IMR-90 (cell line): ENCODE measurements around the gene DNPH1. TPM values are rescaled to one million over a fixed set of nuclear protein-coding genes. Genes with fewer than 3 reads are reported as not detected.

Experiments
- ATAC-seq: fragments of 200-7000 bp; cut with Tn5 transposase; 2 replicates; pipeline ENCODE4 v1.9.1; 2020; ENCODE audit warnings: low read depth, mild to moderate bottlenecking, moderate library complexity
- BruUV-seq: library from RNA; stranded (reverse); fragments of 400-500 nt; replicated peaks from 2 replicates; lab custom pipeline; 2021; lab: Mats Ljungman, UMichigan
- CTCF ChIA-PET: fragments of 300-600 bp; formaldehyde crosslinking; extraction: SDS; loops from one replicate; lab custom pipeline; 2021; ENCODE audit warnings: antibody characterized with exemption; lab: Yijun Ruan, JAX
- POLR2A ChIA-PET: fragments of 300-600 bp; sonication (Branson Sonifier 250); formaldehyde crosslinking; loops from one replicate; lab custom pipeline; 2022; ENCODE audit warnings: antibody characterized with exemption; ENCODE audit not compliant: unreplicated experiment; lab: Charles Lee
- DNase-seq: peaks from one replicate; pipeline ENCODE4 v3.0.0; 2013
- H2AFZ ChIP-seq: replicated peaks from 2 replicates; pipeline ENCODE3; 2013; ENCODE audit warnings: low read length, mild to moderate bottlenecking; ENCODE audit not compliant: poor library complexity
- H2AK5ac ChIP-seq: 2 replicates; pipeline ENCODE4 v1.6.1; 2013; ENCODE audit warnings: low read depth, low read length, inconsistent platforms
- H2AK9ac ChIP-seq: replicated peaks from 2 replicates; pipeline ENCODE3; 2013; ENCODE audit warnings: mild to moderate bottlenecking, low read depth, low read length, moderate library complexity; ENCODE audit not compliant: poor library complexity
- H2BK120ac ChIP-seq: 2 replicates; pipeline ENCODE4 v1.6.1; 2013; ENCODE audit warnings: low read depth, low read length, inconsistent platforms
- H2BK15ac ChIP-seq: 3 replicates; pipeline ENCODE4 v1.6.1; 2013; ENCODE audit warnings: low read depth, low read length, inconsistent platforms
- H2BK20ac ChIP-seq: 2 replicates; pipeline ENCODE4 v1.6.1; 2013; ENCODE audit warnings: low read depth, mild to moderate bottlenecking, inconsistent platforms, low read length, moderate library complexity
- H2BK5ac ChIP-seq: 2 replicates; pipeline ENCODE4 v1.6.1; 2013; ENCODE audit warnings: mild to moderate bottlenecking, low read depth, low read length, inconsistent platforms; ENCODE audit not compliant: poor library complexity, severe bottlenecking
- H3K14ac ChIP-seq: replicated peaks from 2 replicates; pipeline ENCODE4 v1.6.1; 2013; ENCODE audit warnings: low read depth, low read length, inconsistent platforms
- H3K18ac ChIP-seq: 2 replicates; pipeline ENCODE4 v1.6.1; 2013; ENCODE audit warnings: low read depth, low read length, control low read depth
- H3K23ac ChIP-seq: 2 replicates; pipeline ENCODE4 v1.6.1; 2013; ENCODE audit warnings: low read depth, low read length, inconsistent platforms
- H3K27ac ChIP-seq: 2 replicates; pipeline ENCODE4 v1.5.1; 2013; ENCODE audit warnings: mild to moderate bottlenecking, control low read depth, low read length; ENCODE audit not compliant: insufficient read depth
- H3K27me3 ChIP-seq: 2 replicates; pipeline ENCODE4 v1.6.1; 2013; ENCODE audit warnings: low read length; ENCODE audit not compliant: control insufficient read depth, insufficient read depth
- H3K36me3 ChIP-seq: 2 replicates; pipeline ENCODE4 v1.6.1; 2013; ENCODE audit warnings: low read length, mixed read lengths; ENCODE audit not compliant: control insufficient read depth, insufficient read depth
- H3K4ac ChIP-seq: 2 replicates; pipeline ENCODE4 v1.6.1; 2013; ENCODE audit warnings: low read depth, low read length, inconsistent platforms
- H3K4me1 ChIP-seq: 2 replicates; pipeline ENCODE4 v1.6.1; 2013; ENCODE audit warnings: low read length, mixed read lengths; ENCODE audit not compliant: control insufficient read depth, insufficient read depth
- H3K4me2 ChIP-seq: 2 replicates; pipeline ENCODE4 v1.6.1; 2013; ENCODE audit warnings: low read depth, mild to moderate bottlenecking, control low read depth, low read length, moderate library complexity
- H3K4me3 ChIP-seq: 2 replicates; pipeline ENCODE4 v1.5.1; 2013; ENCODE audit warnings: low read depth, mild to moderate bottlenecking, control low read depth, low read length, moderate library complexity; ENCODE audit not compliant: insufficient read depth
- H3K56ac ChIP-seq: 2 replicates; pipeline ENCODE4 v1.6.1; 2013; ENCODE audit warnings: low read length, inconsistent platforms; ENCODE audit not compliant: insufficient read depth; ENCODE audit errors: extremely low read depth
- H3K79me1 ChIP-seq, 2 experiments: 2 replicates each; pipeline ENCODE4 v1.6.1; 2013; ENCODE audit warnings: low read length in 2 of 2, inconsistent platforms in 1 of 2, low read depth in 1 of 2
- H3K9ac ChIP-seq: 2 replicates; pipeline ENCODE4 v1.6.1; 2013; ENCODE audit warnings: low read depth, low read length, control low read depth
- H3K9me1 ChIP-seq: 2 replicates; pipeline ENCODE4 v1.6.1; 2013; ENCODE audit warnings: low read length, inconsistent platforms; ENCODE audit not compliant: insufficient read depth
- H3K9me3 ChIP-seq: 2 replicates; pipeline ENCODE4 v1.6.1; 2013; ENCODE audit warnings: low read length; ENCODE audit not compliant: control insufficient read depth, insufficient read depth
- H4K20me1 ChIP-seq: 2 replicates; pipeline ENCODE4 v1.6.1; 2013; ENCODE audit warnings: low read length, inconsistent platforms; ENCODE audit not compliant: insufficient read depth
- H4K5ac ChIP-seq: 2 replicates; pipeline ENCODE4 v1.6.1; 2013; ENCODE audit warnings: mild to moderate bottlenecking, low read depth, low read length, control low read depth
- H4K8ac ChIP-seq, 2 experiments: 2 replicates each; pipeline ENCODE4 v1.6.1; 2013; ENCODE audit warnings: low read depth in 2 of 2, low read length in 2 of 2, control low read depth in 1 of 2, inconsistent platforms in 1 of 2
- H4K91ac ChIP-seq: 2 replicates; pipeline ENCODE4 v1.6.1; 2013; ENCODE audit warnings: low read depth, low read length, inconsistent platforms; ENCODE audit not compliant: insufficient read depth
- BHLHE40 ChIP-seq: fragments of 150-350 bp; IDR thresholded peaks from 2 replicates; pipeline ENCODE4 v1.6.1; 2016; ENCODE audit warnings: mild to moderate bottlenecking, low read depth, low read length
- CEBPB ChIP-seq: IDR thresholded peaks from 2 replicates; pipeline ENCODE4 v1.6.1; 2012; ENCODE audit warnings: low read depth, low read length, improper control_type of control experiment
- CTCF ChIP-seq: conservative IDR thresholded peaks from 2 replicates; pipeline ENCODE4 v1.5.1; 2012; ENCODE audit warnings: mild to moderate bottlenecking, low read depth, low read length, improper control_type of control experiment
- ELK1 ChIP-seq: fragments of 150-350 bp; IDR thresholded peaks from 2 replicates; pipeline ENCODE4 v1.6.1; 2016; ENCODE audit warnings: low read depth, mild to moderate bottlenecking, low read length, moderate library complexity, borderline replicate concordance
- MAFK ChIP-seq: IDR thresholded peaks from 2 replicates; pipeline ENCODE4 v1.6.1; 2012; ENCODE audit warnings: low read depth, low read length, improper control_type of control experiment
- MAZ ChIP-seq: IDR thresholded peaks from 2 replicates; pipeline ENCODE4 v1.6.1; 2012; ENCODE audit warnings: low read depth, mild to moderate bottlenecking, low read length, improper control_type of control experiment, moderate library complexity, borderline replicate concordance
- MXI1 ChIP-seq: IDR thresholded peaks from 2 replicates; pipeline ENCODE4 v1.6.1; 2012; ENCODE audit warnings: low read depth, mild to moderate bottlenecking, low read length, moderate library complexity, borderline replicate concordance
- NFE2L2 ChIP-seq: fragments of 150-350 bp; IDR thresholded peaks from 2 replicates; pipeline ENCODE4 v1.6.1; 2016; ENCODE audit warnings: low read depth, mild to moderate bottlenecking, low read length
- POLR2A ChIP-seq: IDR thresholded peaks from 2 replicates; pipeline ENCODE4 v1.6.1; 2012; ENCODE audit warnings: mild to moderate bottlenecking, low read depth, low read length
- RAD21 ChIP-seq: IDR thresholded peaks from 2 replicates; pipeline ENCODE4 v1.6.1; 2012; ENCODE audit warnings: low read length, improper control_type of control experiment
- USF2 ChIP-seq: fragments of 150-350 bp; IDR thresholded peaks from 2 replicates; pipeline ENCODE4 v1.6.1; 2017; ENCODE audit warnings: mild to moderate bottlenecking, antibody characterized with exemption, low read length, low read depth
- dilution Hi-C: fragments of 300-500 bp; cut with HindIII; formaldehyde crosslinking; loops from one replicate; pipeline ENCODE4 v1.14.3; 2018; ENCODE audit warnings: low sequenced_read_pairs; ENCODE audit not compliant: unreplicated experiment
- in situ Hi-C: fragments of 300-500 bp; cut with MboI; formaldehyde crosslinking; loops from 3 replicates; pipeline ENCODE4 v1.14.3; 2019; ENCODE audit warnings: low sequenced_read_pairs, inconsistent platforms, mixed read lengths
- intact Hi-C: fragments of 100-400 bp; cut with micrococcal nuclease; formaldehyde crosslinking; loops from 2 replicates; pipeline ENCODE4 v1.10.0; 2022
- polyA plus RNA-seq, 3 experiments: library from polyadenylated mRNA; depleted of rRNA; stranded (reverse); fragments of >200 nt; gene quantifications; 2 replicates each; pipeline ENCODE4 v1.2.3, GENCODE V29; 2012; ENCODE audit warnings: low replicate concordance in 1 of 3
- total RNA-seq: library from RNA; depleted of rRNA; stranded (reverse); fragments of >200 nt; gene quantifications from 2 replicates; pipeline ENCODE4 v1.2.3, GENCODE V29; 2012

The DNPH1 gene
- total and polyA plus RNA-seq, 2 of the 4 experiments (the other 2 are of a cell fraction) = 19.0 to 47.8 TPM

GRCh38 chr6:43248791-43249190 lies 19.5 kb upstream of the DNPH1 start:
- CTCF ChIA-PET = no interaction called here
- peaks cover 80% of the 10 kb centered on the region for H3K27me3 ChIP-seq
- dilution Hi-C loops = no loop called here

More at GRCh38 chr6:43248791-43249190, 19.5 kb upstream of the DNPH1 start:
- H2AK5ac ChIP-seq = no peak overlapping the region
- H3K9ac ChIP-seq = no peak overlapping the region
- no peak overlapping the region for H3K23ac ChIP-seq
- BruUV-seq = no TSS peak
- no peak overlapping the region for H3K14ac ChIP-seq
- no peak overlapping the region for H3K4me2 ChIP-seq
- H4K91ac ChIP-seq = no peak overlapping the region
- no peak overlapping the region for H3K27ac ChIP-seq
- no peak for TF ChIP-seq RAD21
- TF ChIP-seq NFE2L2 = no peak
- no peak for TF ChIP-seq MAFK
- no peak for TF ChIP-seq CEBPB
- TF ChIP-seq BHLHE40 = no peak
- TF ChIP-seq MAZ = no peak
- no peak for TF ChIP-seq CTCF
- TF ChIP-seq POLR2A = no peak
- TF ChIP-seq USF2 = no peak
- no peak for TF ChIP-seq ELK1
- TF ChIP-seq MXI1 = no peak
- H3K9me3 ChIP-seq = no peaks in the 10 kb centered on the region
- H2BK120ac ChIP-seq = no peak overlapping the region
- H3K4me1 ChIP-seq = no peaks in the 10 kb centered on the region; the same call in 1 of the 2 replicates
- H3K56ac ChIP-seq = no peak overlapping the region
- no peaks in the 10 kb centered on the region for H3K36me3 ChIP-seq
- H3K4ac ChIP-seq = no peak overlapping the region
- no peak overlapping the region for H2BK15ac ChIP-seq
- intact Hi-C loops (no loop called here), in situ Hi-C loops (no loop called here)
- H4K8ac ChIP-seq = no peak overlapping the region
- H2AK9ac ChIP-seq = no peak overlapping the region
- H3K9me1 ChIP-seq = 0 out of 2 replicates have a peak, but pooled peaks cover 4% of the 10 kb centered on the region
- H3K18ac ChIP-seq = no peak overlapping the region
- H4K5ac ChIP-seq = no peak overlapping the region
- H2BK5ac ChIP-seq = no peak overlapping the region
- no peaks in the 10 kb centered on the region for H3K79me1 ChIP-seq
- H3K4me3 ChIP-seq = no peak overlapping the region
- no peak for ATAC-seq
- POLR2A ChIA-PET = no interaction called here
- H2BK20ac ChIP-seq = no peak overlapping the region
- DNase-seq = no peak
- H4K20me1 ChIP-seq = no peaks in the 10 kb centered on the region
- no peak overlapping the region for H2AFZ ChIP-seq
